ENCODE data around the gene SPAST. TPM values are rescaled to one million over a fixed set of nuclear protein-coding genes. Genes with fewer than 3 reads are reported as not detected.

Gene SPAST
- total RNA-seq, 1 donor from 2014 or later: 20.8 TPM

DNA sequence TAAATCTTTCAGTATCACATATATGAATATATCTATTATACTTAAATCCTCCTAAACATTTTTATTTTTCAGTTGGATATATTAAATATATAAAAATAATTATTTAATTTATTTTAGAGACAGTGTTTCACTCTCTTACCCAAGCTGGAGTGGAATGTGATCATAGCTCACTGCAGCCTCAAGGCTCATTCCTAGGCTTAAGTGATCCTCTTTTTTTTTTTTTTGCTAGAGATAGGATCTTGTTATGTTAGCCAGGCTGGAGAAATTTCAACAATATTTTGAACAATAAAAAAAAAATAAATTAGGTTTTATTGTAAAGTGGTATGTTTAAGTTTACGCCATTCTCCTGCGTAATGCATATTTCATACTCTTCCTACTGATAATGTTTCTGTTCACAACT is 4.2 kb downstream of the SPAST start:
- no peaks in the 10 kb centered on the region for H3K27me3 Mint-ChIP-seq
- intact Hi-C loops (cut with micrococcal nuclease): loop anchor here (10.0 kb wide), 2 partner anchors 67 to 557 kb away; partner anchors contain the start of gene TTC27
- no peak for DNase-seq
- TF ChIP-seq, protein P1, sequence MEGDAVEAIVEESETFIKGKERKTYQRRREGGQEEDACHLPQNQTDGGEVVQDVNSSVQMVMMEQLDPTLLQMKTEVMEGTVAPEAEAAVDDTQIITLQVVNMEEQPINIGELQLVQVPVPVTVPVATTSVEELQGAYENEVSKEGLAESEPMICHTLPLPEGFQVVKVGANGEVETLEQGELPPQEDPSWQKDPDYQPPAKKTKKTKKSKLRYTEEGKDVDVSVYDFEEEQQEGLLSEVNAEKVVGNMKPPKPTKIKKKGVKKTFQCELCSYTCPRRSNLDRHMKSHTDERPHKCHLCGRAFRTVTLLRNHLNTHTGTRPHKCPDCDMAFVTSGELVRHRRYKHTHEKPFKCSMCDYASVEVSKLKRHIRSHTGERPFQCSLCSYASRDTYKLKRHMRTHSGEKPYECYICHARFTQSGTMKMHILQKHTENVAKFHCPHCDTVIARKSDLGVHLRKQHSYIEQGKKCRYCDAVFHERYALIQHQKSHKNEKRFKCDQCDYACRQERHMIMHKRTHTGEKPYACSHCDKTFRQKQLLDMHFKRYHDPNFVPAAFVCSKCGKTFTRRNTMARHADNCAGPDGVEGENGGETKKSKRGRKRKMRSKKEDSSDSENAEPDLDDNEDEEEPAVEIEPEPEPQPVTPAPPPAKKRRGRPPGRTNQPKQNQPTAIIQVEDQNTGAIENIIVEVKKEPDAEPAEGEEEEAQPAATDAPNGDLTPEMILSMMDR (IDR thresholded peaks at IDR 0.05): no peak
- POLR2A ChIA-PET: interaction anchor here (0.7 kb wide), 1 partner anchor 52 kb away, joined by 4 read pairs; no protein-coding TSS in a partner anchor
- ATAC-seq (ENCODE audit: low read depth): no peak
- H3K4me3 Mint-ChIP-seq: no peak overlapping the region
- peaks cover 31% of the 10 kb centered on the region for H3K4me1 Mint-ChIP-seq
- CTCF ChIA-PET: no interaction called here
- peaks cover 30% of the 10 kb centered on the region for H3K36me3 Mint-ChIP-seq (ENCODE audit: low read depth)
- no peak overlapping the region for H3K27ac Mint-ChIP-seq
- H3K9me3 Mint-ChIP-seq: no peaks in the 10 kb centered on the region

DNA sequence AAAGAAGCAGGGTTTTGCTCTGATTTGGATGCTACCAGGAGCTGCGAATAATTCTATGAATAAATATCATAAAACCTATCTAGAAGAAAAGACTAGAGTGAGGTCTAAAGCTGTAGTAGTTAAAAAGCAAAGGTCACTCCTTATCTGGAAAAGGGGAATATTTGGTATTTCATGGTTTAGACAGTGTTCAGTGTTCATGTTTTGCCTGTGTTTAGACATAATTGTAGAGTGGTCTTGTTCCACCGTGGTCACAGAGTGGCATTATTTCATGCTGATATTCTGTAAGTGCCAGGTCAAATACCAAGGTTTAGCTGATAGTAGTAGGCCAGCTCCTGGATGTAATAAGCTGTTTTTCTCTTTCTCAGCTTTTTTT is 10.8 kb downstream of the SPAST start:
- ATAC-seq (ENCODE audit: low read depth) (no peak), DNase-seq (no peak)
- TF ChIP-seq, protein P1 (IDR thresholded peaks at IDR 0.05): no peak
- ChIA-PET CTCF (no interaction called here), POLR2A (interaction anchor here (0.6 kb wide), 1 partner anchor 57 kb away, joined by 5 read pairs; no protein-coding TSS in a partner anchor)
- H3K4me1 Mint-ChIP-seq: peaks cover 20% of the 10 kb centered on the region
- no peaks in the 10 kb centered on the region for H3K27me3 Mint-ChIP-seq
- intact Hi-C loops (cut with micrococcal nuclease): no loop called here
- H3K4me3 Mint-ChIP-seq: no peak overlapping the region
- H3K9me3 Mint-ChIP-seq: no peaks in the 10 kb centered on the region
- H3K36me3 Mint-ChIP-seq (ENCODE audit: low read depth): peaks cover 40% of the 10 kb centered on the region
- no peak overlapping the region for H3K27ac Mint-ChIP-seq

DNA sequence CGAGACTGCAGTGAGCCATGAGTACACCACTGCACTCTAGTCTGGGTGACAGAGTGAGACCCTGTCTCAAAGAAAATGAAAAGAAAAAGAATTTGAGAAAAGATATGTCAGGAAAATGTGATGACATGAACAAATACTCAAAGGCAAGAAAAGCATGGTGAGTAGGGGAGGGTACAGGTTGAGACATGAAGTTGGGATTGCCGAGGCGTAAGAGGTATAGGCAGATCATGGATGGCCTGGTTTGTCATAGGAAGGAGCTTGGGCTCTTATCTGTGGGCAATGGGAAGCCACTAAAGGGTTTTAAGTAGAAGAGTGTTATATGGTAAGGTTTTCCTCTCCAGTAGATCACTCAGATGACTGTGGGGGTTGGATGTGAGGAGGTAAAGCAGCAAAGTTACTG is 32.3 kb downstream of the SPAST start:
- ATAC-seq (ENCODE audit: low read depth) (no peak), DNase-seq (no peak)
- peaks cover 4% of the 10 kb centered on the region for H3K9me3 Mint-ChIP-seq
- TF ChIP-seq, protein P1 (IDR thresholded peaks at IDR 0.05): no peak
- intact Hi-C loops (cut with micrococcal nuclease): no loop called here
- ChIA-PET CTCF (no interaction called here), POLR2A (interaction anchor here (0.6 kb wide), 1 partner anchor 1382 kb away, joined by 3 read pairs; no protein-coding TSS in a partner anchor)
- H3K4me3 Mint-ChIP-seq: no peak overlapping the region
- H3K4me1 Mint-ChIP-seq: no peaks in the 10 kb centered on the region
- H3K27ac Mint-ChIP-seq: peak overlapping the region; percentile 1
- no peaks in the 10 kb centered on the region for H3K27me3 Mint-ChIP-seq
- peaks cover 38% of the 10 kb centered on the region for H3K36me3 Mint-ChIP-seq (ENCODE audit: low read depth)

DNA sequence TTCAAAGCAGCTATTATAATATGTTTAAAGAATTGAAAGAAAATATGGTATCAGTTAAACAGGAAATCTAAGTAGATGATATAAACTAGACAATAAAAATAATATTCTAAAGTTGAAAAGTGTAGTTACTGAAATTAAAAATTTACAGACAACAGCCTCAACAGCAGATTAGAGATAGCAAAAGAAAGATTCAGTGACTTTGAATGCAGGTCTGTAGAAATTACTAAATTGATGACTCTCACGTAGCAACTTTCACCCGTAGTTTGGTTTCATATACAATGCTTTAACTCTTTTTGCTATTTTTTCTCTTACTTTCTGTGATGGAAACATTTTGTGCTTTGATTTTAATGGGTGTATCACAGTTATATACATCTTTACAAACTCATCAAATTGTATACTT is 44.8 kb downstream of the SPAST start:
- Mint-ChIP-seq H3K9me3 (peaks cover 3% of the 10 kb centered on the region), H3K36me3 (ENCODE audit: low read depth) (peaks cover 54% of the 10 kb centered on the region), H3K4me3 (no peak overlapping the region), H3K4me1 (peaks cover 7% of the 10 kb centered on the region), H3K27ac (no peak overlapping the region), H3K27me3 (no peaks in the 10 kb centered on the region)
- CTCF ChIA-PET: no interaction called here
- POLR2A ChIA-PET: no interaction called here
- TF ChIP-seq, protein P1 (IDR thresholded peaks at IDR 0.05): no peak
- ATAC-seq (ENCODE audit: low read depth): no peak
- DNase-seq: no peak
- intact Hi-C loops (cut with micrococcal nuclease): no loop called here

DNA sequence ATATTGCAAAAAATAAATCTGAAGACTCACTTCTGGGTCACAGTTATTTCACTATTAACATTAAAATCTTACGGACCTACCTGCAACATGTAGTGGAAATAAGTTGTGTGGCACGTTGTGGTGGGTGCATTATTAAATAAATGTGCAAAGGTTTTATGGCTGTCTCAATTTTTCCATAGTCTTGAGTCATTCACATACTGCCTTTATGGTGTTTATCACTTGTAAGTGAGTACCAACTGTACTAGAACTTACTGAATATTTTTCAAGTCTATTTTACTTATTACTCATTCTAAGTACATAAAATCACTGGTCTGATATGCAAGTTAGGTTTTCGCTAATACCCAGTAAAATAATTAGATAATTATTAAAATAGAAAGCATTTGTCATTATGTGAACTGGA is 54.7 kb downstream of the SPAST start:
- TF ChIP-seq, protein P1 (IDR thresholded peaks at IDR 0.05): no peak
- peaks cover 44% of the 10 kb centered on the region for H3K36me3 Mint-ChIP-seq (ENCODE audit: low read depth)
- ATAC-seq (ENCODE audit: low read depth) (no peak), DNase-seq (no peak)
- no peaks in the 10 kb centered on the region for H3K4me1 Mint-ChIP-seq
- H3K4me3 Mint-ChIP-seq: no peak overlapping the region
- no peaks in the 10 kb centered on the region for H3K9me3 Mint-ChIP-seq
- ChIA-PET CTCF (no interaction called here), POLR2A (no interaction called here)
- H3K27me3 Mint-ChIP-seq: no peaks in the 10 kb centered on the region
- no peak overlapping the region for H3K27ac Mint-ChIP-seq
- intact Hi-C loops (cut with micrococcal nuclease): no loop called here
